ENCODE data around the gene GAREM1.

The GAREM1 gene

GRCh38 chr18:32459361-32460101 lies 11.2 kb downstream of the GAREM1 start:
- DNase-seq (ENCODE audit: low spot score), result no peak

GRCh38 chr18:32455361-32455760 lies 15.3 kb downstream of the GAREM1 start:
- no peak for DNase-seq (ENCODE audit: low spot score)

GRCh38 chr18:32454593-32454992 lies 16.1 kb downstream of the GAREM1 start:
- no peak for DNase-seq (ENCODE audit: low spot score)

- DNase-seq (ENCODE audit: low spot score), result no peak
Observed at GRCh38 chr18:32450874-32451273, 19.8 kb downstream of the GAREM1 start.

- no peak for DNase-seq (ENCODE audit: low spot score)
Observed at GRCh38 chr18:32450026-32450691, 20.5 kb downstream of the GAREM1 start.

- no peak for DNase-seq (ENCODE audit: low spot score)
Observed at GRCh38 chr18:32446780-32447179, 23.9 kb downstream of the GAREM1 start.

GRCh38 chr18:32445846-32446245 lies 24.8 kb downstream of the GAREM1 start:
- DNase-seq (ENCODE audit: low spot score), result no peak

GRCh38 chr18:32443706-32444215 lies 26.9 kb downstream of the GAREM1 start:
- DNase-seq (ENCODE audit: low spot score), result no peak

- DNase-seq (ENCODE audit: low spot score), result no peak
Observed at GRCh38 chr18:32443033-32443705, 27.5 kb downstream of the GAREM1 start.

- DNase-seq (ENCODE audit: low spot score), result no peak
Observed at GRCh38 chr18:32442575-32442974, 28.1 kb downstream of the GAREM1 start.

- no peak for DNase-seq (ENCODE audit: low spot score)
Observed at GRCh38 chr18:32441533-32441932, 29.1 kb downstream of the GAREM1 start.

GRCh38 chr18:32440518-32440917 lies 30.2 kb downstream of the GAREM1 start:
- no peak for DNase-seq (ENCODE audit: low spot score)

- no peak for DNase-seq (ENCODE audit: low spot score)
Observed at GRCh38 chr18:32439802-32440201, 30.9 kb downstream of the GAREM1 start.

GRCh38 chr18:32439241-32439640 lies 31.4 kb downstream of the GAREM1 start:
- DNase-seq (ENCODE audit: low spot score), result no peak

- no peak for DNase-seq (ENCODE audit: low spot score)
Observed at GRCh38 chr18:32438173-32438572, 32.5 kb downstream of the GAREM1 start.

GRCh38 chr18:32437100-32437834 lies 33.4 kb downstream of the GAREM1 start:
- DNase-seq (ENCODE audit: low spot score), result no peak

- DNase-seq (ENCODE audit: low spot score), result no peak
Observed at GRCh38 chr18:32435631-32436500, 34.8 kb downstream of the GAREM1 start.

GRCh38 chr18:32431753-32432152 lies 38.9 kb downstream of the GAREM1 start:
- DNase-seq (ENCODE audit: low spot score), result no peak

- DNase-seq (ENCODE audit: low spot score), result no peak
Observed at GRCh38 chr18:32429402-32429801, 41.3 kb downstream of the GAREM1 start.

- no peak for DNase-seq (ENCODE audit: low spot score)
Observed at GRCh38 chr18:32427084-32427900, 43.4 kb downstream of the GAREM1 start.
